Hepatocyte (in vitro differentiated cells): ENCODE results near the gene CEACAM16. TPM values are rescaled to one million over a fixed set of nuclear protein-coding genes. Genes with fewer than 3 reads are reported as not detected.

Source experiments
- DNase-seq: peaks from one replicate; pipeline ENCODE4 v3.0.0-alpha.2; 2016; ENCODE audit warnings: low spot score
- H2AFZ ChIP-seq: fragments of 200-600 bp; sonication (generic); 2 replicates; pipeline ENCODE4 v1.6.0; 2016; ENCODE audit warnings: antibody characterized with exemption, mild to moderate bottlenecking
- H3K27ac ChIP-seq: fragments of 200-600 bp; sonication (generic); 2 replicates; pipeline ENCODE4 v1.5.1; 2016; ENCODE audit warnings: mild to moderate bottlenecking
- H3K27me3 ChIP-seq: fragments of 200-600 bp; sonication (generic); 2 replicates; pipeline ENCODE4 v1.6.1; 2016
- H3K36me3 ChIP-seq: fragments of 200-600 bp; sonication (generic); replicated peaks from 2 replicates; pipeline ENCODE4 v1.5.1; 2016; ENCODE audit warnings: low read depth; ENCODE audit not compliant: insufficient read depth
- H3K4me1 ChIP-seq: fragments of 200-600 bp; sonication (generic); 2 replicates; pipeline ENCODE4 v1.5.1; 2016; ENCODE audit warnings: mild to moderate bottlenecking, moderate library complexity; ENCODE audit not compliant: insufficient read depth
- H3K4me2 ChIP-seq: fragments of 200-600 bp; sonication (generic); 2 replicates; pipeline ENCODE4 v1.6.0; 2016
- H3K4me3 ChIP-seq: fragments of 200-600 bp; sonication (generic); 2 replicates; pipeline ENCODE4 v1.5.1; 2016; ENCODE audit warnings: mild to moderate bottlenecking
- H3K79me2 ChIP-seq: fragments of 200-600 bp; sonication (generic); 2 replicates; pipeline ENCODE4 v1.6.0; 2017; ENCODE audit warnings: mild to moderate bottlenecking
- H3K9me2 ChIP-seq: fragments of 200-600 bp; sonication (generic); replicated peaks from 2 replicates; pipeline ENCODE4 v1.6.0; 2017; ENCODE audit warnings: mild to moderate bottlenecking; ENCODE audit not compliant: insufficient read depth
- H3K9me3 ChIP-seq: fragments of 200-600 bp; sonication (generic); 2 replicates; pipeline ENCODE4 v1.5.1; 2016; ENCODE audit warnings: low read depth, mild to moderate bottlenecking
- H4K20me1 ChIP-seq: fragments of 200-600 bp; sonication (generic); 2 replicates; pipeline ENCODE4 v1.6.0; 2016; ENCODE audit warnings: mild to moderate bottlenecking; ENCODE audit not compliant: insufficient read depth, poor library complexity, severe bottlenecking
- EZH2 ChIP-seq: fragments of 200-600 bp; sonication (generic); IDR thresholded peaks from 2 replicates; pipeline ENCODE4 v1.6.1; 2016; ENCODE audit warnings: antibody characterized with exemption, mild to moderate bottlenecking, borderline replicate concordance
- EZH2phosphoT487 ChIP-seq: fragments of 200-600 bp; sonication (generic); IDR thresholded peaks from one replicate; pipeline ENCODE4 v1.6.1; 2018; ENCODE audit warnings: antibody characterized with exemption, mild to moderate bottlenecking, low read depth, moderate library complexity; ENCODE audit not compliant: unreplicated experiment, severe bottlenecking
- WGBS: methylation state at CpG from one replicate; pipeline ENCODE4 v1.1.6; 2016; ENCODE audit warnings: low lambda C conversion rate; ENCODE audit errors: missing lambda C conversion rate; 5-methylcytosine and 5-hydroxymethylcytosine counted together
- polyA plus RNA-seq: library from polyadenylated mRNA; unstranded; fragments of >200 nt; fragmentation: Nextera tagmentation; extraction: Ambion mirVana; gene quantifications from 2 replicates; pipeline ENCODE4 v1.2.1, GENCODE V29; 2016
- total RNA-seq: library from RNA; depleted of rRNA; stranded (reverse); fragments of >200 nt; gene quantifications from 2 replicates; pipeline ENCODE4 v1.2.3, GENCODE V29; 2014
- TF ChIP-seq, protein P1 (sequence below): fragments of 200-600 bp; sonication (generic); IDR thresholded peaks from 2 replicates; pipeline ENCODE4 v1.5.1; 2016; ENCODE audit warnings: antibody characterized with exemption, mild to moderate bottlenecking; ENCODE audit not compliant: poor library complexity

The CEACAM16 gene
- total and polyA plus RNA-seq, 2 experiments from 2014 or later: 0.73 TPM; not detected in 1

DNA sequence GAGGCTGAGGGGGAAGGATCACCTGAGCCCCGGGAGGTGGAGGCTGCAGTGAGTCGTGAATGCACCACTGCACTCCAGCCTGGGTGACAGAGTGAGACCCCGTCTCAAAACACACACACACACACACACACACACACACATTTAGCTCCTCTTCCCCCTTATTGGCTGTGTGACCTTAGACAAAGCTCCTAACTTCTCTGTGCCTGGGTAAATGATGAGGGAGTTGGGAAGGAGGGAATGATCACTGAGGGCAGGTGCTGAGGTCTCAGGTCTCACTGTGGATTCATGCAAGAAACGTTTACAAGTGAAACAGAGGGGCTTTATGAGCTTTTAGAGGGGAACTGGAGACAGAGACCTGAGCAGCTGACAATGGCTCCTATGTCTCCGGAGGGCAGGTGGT, 32.7 kb downstream of the CEACAM16 start:
- H3K27me3 ChIP-seq: no peaks in the 10 kb centered on the region
- H2AFZ ChIP-seq: no peak overlapping the region
- no peak overlapping the region for H3K4me2 ChIP-seq
- H3K79me2 ChIP-seq: no peaks in the 10 kb centered on the region
- no peaks in the 10 kb centered on the region for H3K9me2 ChIP-seq
- DNase-seq: no peak
- H3K36me3 ChIP-seq: no peaks in the 10 kb centered on the region
- TF ChIP-seq EZH2: no peak
- TF ChIP-seq EZH2phosphoT487: no peak
- TF ChIP-seq, protein P1, sequence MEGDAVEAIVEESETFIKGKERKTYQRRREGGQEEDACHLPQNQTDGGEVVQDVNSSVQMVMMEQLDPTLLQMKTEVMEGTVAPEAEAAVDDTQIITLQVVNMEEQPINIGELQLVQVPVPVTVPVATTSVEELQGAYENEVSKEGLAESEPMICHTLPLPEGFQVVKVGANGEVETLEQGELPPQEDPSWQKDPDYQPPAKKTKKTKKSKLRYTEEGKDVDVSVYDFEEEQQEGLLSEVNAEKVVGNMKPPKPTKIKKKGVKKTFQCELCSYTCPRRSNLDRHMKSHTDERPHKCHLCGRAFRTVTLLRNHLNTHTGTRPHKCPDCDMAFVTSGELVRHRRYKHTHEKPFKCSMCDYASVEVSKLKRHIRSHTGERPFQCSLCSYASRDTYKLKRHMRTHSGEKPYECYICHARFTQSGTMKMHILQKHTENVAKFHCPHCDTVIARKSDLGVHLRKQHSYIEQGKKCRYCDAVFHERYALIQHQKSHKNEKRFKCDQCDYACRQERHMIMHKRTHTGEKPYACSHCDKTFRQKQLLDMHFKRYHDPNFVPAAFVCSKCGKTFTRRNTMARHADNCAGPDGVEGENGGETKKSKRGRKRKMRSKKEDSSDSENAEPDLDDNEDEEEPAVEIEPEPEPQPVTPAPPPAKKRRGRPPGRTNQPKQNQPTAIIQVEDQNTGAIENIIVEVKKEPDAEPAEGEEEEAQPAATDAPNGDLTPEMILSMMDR: no peak
- no peaks in the 10 kb centered on the region for H3K9me3 ChIP-seq
- H3K4me1 ChIP-seq: no peaks in the 10 kb centered on the region
- H4K20me1 ChIP-seq: no peaks in the 10 kb centered on the region
- H3K4me3 ChIP-seq: no peak overlapping the region
- H3K27ac ChIP-seq: no peak overlapping the region
- WGBS: 74% methylated on average over 5 of the region's 5 CpGs

DNA sequence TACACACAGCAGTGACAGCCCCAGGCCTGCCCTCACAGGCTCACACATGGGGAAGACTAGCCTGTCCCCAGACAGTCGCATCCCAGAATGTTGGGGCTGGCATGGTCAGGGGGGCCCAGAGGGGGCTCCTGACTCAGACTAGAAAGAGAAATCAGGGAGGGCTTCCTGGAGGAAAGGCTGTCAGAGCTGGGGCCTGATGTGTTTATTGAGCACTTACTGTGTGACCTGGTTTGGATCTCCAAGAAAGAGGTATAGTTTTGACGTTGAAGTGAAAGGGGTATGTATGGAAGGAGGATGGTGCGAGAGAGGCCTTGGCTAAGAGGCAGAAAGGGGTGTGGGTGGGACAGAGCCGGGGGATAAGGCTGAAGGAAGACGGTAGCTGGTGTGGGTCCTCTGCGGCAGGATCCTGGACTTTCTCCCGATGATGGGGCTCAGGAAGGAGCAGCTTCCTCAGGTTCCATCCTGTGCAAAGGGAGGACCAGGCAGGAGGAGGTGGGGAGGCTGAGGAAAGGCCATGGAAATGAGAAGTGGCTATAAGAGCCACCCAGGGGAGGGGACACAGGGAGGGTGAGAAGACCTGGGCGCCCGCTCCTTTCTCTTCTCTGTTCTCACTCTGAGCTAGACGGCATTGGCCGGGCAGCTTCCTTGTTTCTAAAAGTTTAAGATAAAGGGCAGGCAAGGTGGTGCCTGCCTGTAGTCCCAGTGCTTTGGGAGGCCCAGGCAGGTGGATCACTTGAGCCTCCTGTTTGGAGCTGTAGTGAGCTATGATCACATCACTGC, 33.5 kb downstream of the CEACAM16 start:
- Histone ChIP-seq H3K79me2 (no peaks in the 10 kb centered on the region), H3K9me2 (no peaks in the 10 kb centered on the region), H3K4me3 (no peak overlapping the region), H3K27ac (no peak overlapping the region), H3K4me2 (no peak overlapping the region), H3K36me3 (no peaks in the 10 kb centered on the region), H3K9me3 (no peaks in the 10 kb centered on the region), H3K27me3 (no peaks in the 10 kb centered on the region), H3K4me1 (no peaks in the 10 kb centered on the region), H4K20me1 (no peaks in the 10 kb centered on the region), H2AFZ (no peak overlapping the region)
- DNase-seq: no peak
- WGBS: 82% methylated on average over 11 of the region's 11 CpGs
- TF ChIP-seq EZH2: no peak
- TF ChIP-seq, protein P1: no peak
- no peak for TF ChIP-seq EZH2phosphoT487

DNA sequence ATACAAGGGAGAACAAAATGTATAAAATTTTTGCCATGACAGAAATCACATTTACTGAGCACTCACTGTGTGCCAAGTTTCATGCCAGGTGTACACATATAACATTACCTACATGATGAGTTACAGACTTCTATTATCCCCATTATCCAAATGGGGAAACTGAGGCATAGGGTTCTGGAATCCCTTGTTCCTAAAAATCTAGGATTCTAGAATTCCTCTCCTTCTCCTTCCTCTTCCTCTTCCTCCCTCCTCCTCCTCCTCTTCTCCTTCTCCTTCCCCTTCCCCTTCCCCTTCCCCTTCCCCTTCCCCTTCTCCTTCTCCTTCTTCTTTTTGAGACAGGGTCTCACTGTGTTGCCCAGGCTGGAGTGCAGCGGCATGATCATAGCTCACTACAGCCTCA, 35.4 kb downstream of the CEACAM16 start:
- Histone ChIP-seq H3K4me1 (peaks cover 7% of the 10 kb centered on the region), H3K9me3 (no peaks in the 10 kb centered on the region), H3K79me2 (no peaks in the 10 kb centered on the region), H2AFZ (no peak overlapping the region), H3K9me2 (no peaks in the 10 kb centered on the region), H3K4me3 (no peak overlapping the region), H3K36me3 (no peaks in the 10 kb centered on the region), H4K20me1 (no peaks in the 10 kb centered on the region), H3K4me2 (no peak overlapping the region), H3K27ac (no peak overlapping the region), H3K27me3 (no peaks in the 10 kb centered on the region)
- TF ChIP-seq, protein P1: no peak
- TF ChIP-seq EZH2phosphoT487: no peak
- no peak for TF ChIP-seq EZH2
- DNase-seq: no peak
- 33% methylated on average over 1 of the region's 1 CpG for WGBS
